Vagina (tissue), 2 donors: ENCODE results near the gene CEP128.

Source experiments
- POLR2A ChIP-seq, 2 donors: fragments of 450-650 bp; IDR thresholded peaks; one replicate each; pipeline ENCODE4 v1.6.1; 2017; ENCODE audit warnings: antibody characterized with exemption in 2 of 2, mild to moderate bottlenecking in 2 of 2, moderate library complexity in 2 of 2
- TF ChIP-seq, protein P1 (sequence below), 3 experiments: fragments of 450-650 bp in 2 of 3; fragments of 200-600 bp in 1 of 3; sonication (generic) in 1 of 3; IDR thresholded peaks; one replicate each; pipeline ENCODE4 v1.5.1; 2017 to 2019; ENCODE audit warnings: antibody characterized with exemption in 3 of 3, mild to moderate bottlenecking in 2 of 3, moderate library complexity in 2 of 3

DNA sequence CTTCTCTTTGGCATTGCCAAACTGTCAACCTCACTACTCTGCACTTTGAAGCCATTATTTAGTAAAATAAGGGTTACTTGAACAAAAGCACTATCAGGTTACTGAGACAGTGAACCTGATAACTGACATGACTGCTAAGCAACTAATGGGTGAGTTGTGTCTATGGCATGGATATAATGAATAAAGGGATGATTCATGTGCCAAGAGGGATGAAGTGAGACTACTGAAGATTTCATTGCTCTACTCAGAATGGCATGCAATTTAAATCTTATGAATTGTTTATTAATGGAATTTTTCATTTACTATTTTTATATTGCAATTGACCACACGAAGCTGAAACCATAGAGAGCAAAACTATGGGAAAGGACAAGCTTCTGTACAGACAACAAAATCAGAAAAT lies 74.4 kb downstream of the CEP128 start:
- TF ChIP-seq, protein P1, sequence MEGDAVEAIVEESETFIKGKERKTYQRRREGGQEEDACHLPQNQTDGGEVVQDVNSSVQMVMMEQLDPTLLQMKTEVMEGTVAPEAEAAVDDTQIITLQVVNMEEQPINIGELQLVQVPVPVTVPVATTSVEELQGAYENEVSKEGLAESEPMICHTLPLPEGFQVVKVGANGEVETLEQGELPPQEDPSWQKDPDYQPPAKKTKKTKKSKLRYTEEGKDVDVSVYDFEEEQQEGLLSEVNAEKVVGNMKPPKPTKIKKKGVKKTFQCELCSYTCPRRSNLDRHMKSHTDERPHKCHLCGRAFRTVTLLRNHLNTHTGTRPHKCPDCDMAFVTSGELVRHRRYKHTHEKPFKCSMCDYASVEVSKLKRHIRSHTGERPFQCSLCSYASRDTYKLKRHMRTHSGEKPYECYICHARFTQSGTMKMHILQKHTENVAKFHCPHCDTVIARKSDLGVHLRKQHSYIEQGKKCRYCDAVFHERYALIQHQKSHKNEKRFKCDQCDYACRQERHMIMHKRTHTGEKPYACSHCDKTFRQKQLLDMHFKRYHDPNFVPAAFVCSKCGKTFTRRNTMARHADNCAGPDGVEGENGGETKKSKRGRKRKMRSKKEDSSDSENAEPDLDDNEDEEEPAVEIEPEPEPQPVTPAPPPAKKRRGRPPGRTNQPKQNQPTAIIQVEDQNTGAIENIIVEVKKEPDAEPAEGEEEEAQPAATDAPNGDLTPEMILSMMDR (IDR thresholded peaks at IDR 0.05), result no peak
- TF ChIP-seq POLR2A (IDR thresholded peaks at IDR 0.05), result no peak
